ENCODE measurements around the gene DPPA2.

- TF ChIP-seq POLR2A (IDR thresholded peaks at IDR 0.05; ENCODE audit: control extremely low read depth in 1 of 2, low read depth in 2 of 2, low read length in 2 of 2): peak in 1 of 2 experiments; percentile 30; a peak in 1 of 3 replicates
- TF ChIP-seq EP300 (IDR thresholded peaks at IDR 0.05; ENCODE audit: borderline replicate concordance in 1 of 2, low read depth in 2 of 2, low read length in 2 of 2): no peak
- TF ChIP-seq, protein P1, sequence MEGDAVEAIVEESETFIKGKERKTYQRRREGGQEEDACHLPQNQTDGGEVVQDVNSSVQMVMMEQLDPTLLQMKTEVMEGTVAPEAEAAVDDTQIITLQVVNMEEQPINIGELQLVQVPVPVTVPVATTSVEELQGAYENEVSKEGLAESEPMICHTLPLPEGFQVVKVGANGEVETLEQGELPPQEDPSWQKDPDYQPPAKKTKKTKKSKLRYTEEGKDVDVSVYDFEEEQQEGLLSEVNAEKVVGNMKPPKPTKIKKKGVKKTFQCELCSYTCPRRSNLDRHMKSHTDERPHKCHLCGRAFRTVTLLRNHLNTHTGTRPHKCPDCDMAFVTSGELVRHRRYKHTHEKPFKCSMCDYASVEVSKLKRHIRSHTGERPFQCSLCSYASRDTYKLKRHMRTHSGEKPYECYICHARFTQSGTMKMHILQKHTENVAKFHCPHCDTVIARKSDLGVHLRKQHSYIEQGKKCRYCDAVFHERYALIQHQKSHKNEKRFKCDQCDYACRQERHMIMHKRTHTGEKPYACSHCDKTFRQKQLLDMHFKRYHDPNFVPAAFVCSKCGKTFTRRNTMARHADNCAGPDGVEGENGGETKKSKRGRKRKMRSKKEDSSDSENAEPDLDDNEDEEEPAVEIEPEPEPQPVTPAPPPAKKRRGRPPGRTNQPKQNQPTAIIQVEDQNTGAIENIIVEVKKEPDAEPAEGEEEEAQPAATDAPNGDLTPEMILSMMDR (IDR thresholded peaks at IDR 0.05; ENCODE audit: control extremely low read depth in 1 of 3, insufficient read depth in 1 of 3, low read depth in 1 of 3, low read length in 3 of 3): no peak
Observed at GRCh38 chr3:109336291-109336861, 20.1 kb upstream of the DPPA2 start.
